GM19099 (cell line): ENCODE results near the gene KCNA5.

Experiments used
- POLR2A ChIP-seq: IDR thresholded peaks from 3 replicates; pipeline ENCODE4 v1.6.1; 2011; ENCODE audit warnings: low read depth; ENCODE audit not compliant: insufficient read length; ENCODE audit errors: extremely low read depth

The KCNA5 gene

DNA sequence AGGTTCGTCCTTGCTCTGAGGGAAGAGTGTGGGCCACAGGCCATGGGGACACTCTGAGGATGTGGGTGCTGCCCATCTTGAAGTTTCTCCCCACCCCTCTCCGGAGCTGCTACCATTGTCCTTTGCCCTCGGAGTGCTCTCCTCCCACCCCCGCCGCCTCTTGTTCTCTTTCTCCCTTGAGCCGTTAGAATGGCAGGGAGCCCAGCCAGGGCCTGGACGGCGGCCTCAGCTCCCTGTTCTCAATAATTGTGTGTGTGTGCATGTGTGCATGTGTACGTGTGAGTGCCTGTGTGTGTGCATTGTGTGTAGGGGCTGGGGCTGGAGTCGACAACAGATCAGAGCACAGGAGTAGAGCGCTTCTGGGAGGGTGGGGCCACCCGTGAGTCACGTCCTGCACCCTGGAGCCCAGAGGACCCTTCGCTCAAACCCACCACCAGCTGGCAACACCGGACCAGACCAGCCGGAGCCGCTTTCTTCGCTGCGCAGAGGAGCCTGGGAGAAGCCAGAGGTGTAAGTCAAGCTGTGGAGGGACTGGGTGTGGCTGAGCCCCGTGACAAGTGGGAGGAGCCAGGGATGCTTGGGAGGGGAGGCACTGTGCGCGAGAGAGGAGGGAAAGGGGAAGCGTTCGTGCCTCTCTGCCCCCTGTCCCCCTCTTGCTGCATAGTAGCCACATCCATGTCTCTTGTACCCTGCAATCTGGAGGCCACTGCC is 25.9 kb upstream of the KCNA5 start:
- TF ChIP-seq POLR2A: no peak

DNA sequence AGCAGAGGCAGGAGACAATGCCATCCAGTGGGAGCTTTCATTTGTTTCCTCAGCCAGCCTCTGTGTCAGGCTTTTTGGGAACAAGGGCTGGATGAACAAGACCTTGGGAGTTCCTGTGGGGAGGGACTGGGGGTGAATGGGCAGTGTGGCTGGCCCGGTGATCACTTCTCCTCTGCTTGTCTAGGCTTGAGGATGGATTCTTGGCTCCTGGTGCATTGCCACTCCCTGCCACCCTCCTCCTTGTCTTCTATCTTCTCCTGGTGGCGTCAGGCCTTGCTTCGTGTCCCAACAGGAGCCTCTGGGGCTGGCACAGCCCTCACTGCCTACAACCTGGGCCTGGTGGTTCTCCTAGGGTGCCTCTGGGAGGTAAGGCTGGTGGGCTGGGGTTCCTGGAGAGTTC is 25.0 kb upstream of the KCNA5 start:
- no peak for TF ChIP-seq POLR2A

DNA sequence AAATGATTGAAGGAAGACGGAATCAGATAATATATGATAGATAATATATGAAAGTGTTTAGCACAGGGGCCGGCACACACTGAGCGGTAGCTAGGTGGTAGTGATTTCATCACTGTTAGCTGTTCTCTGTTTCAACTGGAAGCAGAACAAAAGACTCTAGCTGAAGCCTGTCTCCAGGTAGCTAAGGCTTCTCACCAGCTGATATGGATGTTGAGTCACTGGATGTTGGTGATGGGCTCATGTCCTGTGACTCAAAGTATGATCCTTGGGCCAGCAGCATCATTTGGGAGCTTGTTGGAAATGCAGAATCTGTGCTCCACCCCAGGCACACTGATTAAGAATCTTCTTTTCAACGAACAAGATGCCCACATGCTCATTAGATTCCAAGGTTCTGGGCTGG is 21.7 kb upstream of the KCNA5 start:
- no peak for TF ChIP-seq POLR2A

DNA sequence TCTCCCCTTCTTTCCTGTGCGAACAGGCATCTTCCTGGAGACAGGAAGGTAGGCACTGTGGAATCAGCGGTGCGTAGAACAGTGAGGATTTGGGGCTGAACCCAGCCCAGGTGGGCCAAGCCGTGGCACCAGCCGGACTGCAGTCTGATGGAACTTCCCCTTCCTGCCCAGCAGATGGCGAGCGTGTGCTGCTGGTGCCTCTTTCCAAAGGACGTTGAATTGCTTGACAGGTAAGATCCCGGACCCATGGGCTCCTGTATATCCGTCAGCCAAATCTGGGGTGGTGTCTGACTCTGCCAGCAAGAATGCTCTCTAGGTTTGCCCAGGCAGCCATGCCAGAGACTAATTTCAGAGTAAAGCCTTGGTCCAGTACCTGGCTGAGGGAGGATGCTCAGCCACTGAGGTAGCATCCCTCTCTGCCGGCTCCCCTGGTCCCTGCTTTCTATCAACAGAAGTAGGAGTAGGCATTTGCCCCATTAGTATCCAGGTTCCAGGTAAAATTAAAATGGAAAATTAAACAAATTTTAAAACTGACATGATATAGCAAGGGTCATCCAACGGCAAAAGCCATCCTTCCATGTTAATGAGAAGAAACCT is 21.1 kb upstream of the KCNA5 start:
- no peak for TF ChIP-seq POLR2A

DNA sequence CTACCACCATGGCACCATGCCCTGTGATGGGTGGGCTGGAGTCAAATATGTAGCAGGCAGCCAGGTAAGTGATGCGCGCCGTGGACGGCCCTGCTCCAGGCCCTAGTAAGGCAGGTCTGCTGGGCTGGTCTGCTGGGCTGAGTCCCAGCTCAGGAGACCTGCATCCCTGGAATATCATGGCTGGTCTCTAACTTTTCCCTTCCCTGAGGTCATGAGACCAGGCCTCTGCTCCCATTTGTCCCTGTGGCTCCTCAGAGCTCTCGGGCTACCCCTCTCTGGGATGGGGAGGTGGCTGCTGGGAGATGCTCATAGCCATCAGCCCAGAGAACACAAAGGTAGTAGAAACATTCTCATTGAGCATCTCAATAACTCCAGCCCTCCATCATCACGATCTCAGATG is 19.8 kb upstream of the KCNA5 start:
- no peak for TF ChIP-seq POLR2A

DNA sequence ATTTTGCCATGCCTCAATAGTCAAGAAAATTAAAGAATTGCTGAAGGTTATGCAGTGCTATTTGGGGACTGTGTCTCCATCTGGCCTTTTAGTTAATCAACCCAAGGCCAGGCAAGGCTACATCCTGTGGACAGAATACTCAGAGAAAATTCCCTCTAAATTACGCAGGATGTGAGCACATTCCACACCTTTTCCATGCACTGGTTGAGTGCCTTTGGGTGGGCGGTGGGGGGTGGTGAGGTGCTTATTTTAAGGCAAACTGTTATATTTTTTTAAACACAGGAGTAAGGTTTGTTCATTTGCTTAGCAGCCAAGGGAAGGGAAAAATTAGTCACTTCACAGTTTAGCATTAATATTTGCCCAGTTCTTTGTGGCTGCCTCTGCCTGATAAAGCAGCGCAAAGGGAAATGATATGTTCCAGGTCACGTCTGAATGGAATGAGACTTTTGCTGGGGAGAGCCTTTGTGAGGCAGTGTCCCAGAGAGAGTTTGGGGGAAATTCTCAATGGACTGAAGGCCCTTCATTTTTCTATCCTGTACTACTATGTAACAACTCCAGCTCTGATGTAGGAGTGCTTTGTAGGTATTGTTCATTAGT is 17.2 kb upstream of the KCNA5 start:
- no peak for TF ChIP-seq POLR2A

DNA sequence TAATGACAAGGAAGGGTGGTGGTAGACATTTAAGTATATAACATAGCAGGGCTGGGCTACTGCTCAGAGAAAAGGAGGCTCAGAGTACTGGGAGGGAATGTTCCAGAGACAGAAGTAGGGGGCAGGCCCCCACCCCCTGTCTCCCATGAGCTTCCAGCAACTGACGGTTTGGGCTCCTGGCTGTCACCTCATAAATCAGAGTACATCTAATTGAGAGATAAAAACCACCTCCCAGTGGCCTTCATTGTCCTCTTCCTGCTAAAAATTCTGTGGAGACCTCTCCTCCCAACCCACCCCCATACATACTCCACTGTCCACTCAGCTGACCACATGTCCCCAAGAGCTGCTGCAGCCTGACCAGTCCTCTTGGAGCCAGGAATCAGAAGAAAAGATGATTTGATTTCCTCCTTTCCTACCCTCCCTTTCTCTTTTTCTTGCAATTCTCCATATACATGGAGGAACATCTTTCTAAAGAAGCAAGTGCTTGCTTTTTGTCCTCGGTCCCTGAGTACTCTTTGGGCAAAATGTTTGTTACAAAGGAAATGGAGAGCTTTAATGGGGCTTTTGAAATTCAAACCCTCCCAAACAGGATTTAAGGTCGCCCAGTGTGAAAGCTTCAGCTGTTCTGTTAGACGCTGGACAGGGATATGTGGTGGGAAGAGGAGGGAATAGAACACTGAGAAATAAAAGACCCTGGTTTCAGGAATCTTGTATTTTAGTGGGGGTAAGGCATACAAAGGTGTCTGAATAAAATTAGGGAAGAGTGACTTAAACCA is 16.4 kb upstream of the KCNA5 start:
- TF ChIP-seq POLR2A: no peak

DNA sequence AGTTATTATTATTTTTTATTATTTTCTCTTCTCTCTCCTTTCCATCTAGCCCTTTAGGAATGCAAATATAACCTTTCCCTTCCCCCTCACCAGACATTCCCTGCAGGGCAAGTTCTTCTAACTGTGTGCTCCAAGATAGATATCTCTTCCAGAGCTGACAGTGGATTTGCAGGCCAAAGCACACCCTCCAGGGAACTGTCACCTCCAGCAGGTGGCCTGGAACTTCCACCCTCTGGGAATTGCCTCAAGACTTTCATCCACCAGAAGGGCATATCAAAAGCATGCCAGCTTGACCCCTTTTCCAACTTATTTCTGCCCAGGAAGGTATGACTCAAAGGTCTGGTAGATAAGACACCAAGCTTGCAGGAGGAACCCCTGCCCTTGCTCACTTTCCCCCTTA is 13.6 kb upstream of the KCNA5 start:
- no peak for TF ChIP-seq POLR2A

DNA sequence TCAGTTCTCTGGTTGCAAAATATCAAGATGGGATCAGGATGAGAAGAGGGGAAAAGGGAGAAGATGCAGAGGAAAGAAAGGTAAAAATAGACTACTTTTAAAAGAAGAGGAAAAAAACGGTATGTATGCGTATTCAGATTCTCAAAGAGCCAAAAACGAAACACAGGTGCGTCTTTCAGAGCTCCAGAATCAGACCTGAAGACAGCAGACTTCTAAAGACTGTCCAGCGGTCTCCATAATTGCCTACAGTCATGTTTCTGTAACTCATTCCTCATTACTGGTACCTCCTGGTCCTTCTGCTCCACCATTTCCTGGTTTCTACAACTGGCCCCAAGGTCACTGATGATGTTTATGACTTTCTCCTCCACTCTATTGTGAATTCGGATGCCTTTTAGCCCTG is 12.4 kb upstream of the KCNA5 start:
- no peak for TF ChIP-seq POLR2A

DNA sequence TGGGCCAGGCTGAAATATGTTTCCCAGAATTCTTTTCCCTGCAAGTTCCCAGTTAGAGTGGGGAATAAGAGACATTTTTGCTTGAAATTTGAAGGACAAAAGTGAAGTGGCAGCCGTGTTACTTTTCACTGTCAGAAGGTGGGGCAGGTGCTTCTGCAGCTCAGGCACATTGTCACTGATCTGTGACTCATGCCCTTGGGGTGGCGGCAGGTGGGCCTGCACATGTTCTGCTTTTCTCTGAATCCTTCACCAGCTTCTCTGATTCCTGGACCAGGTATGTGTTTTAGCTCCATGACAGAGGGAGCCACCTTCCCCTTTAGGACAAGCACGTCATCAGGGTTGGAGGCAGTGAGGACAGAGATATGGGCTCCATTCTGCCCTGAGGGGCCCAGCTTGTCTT is 11.7 kb upstream of the KCNA5 start:
- no peak for TF ChIP-seq POLR2A

DNA sequence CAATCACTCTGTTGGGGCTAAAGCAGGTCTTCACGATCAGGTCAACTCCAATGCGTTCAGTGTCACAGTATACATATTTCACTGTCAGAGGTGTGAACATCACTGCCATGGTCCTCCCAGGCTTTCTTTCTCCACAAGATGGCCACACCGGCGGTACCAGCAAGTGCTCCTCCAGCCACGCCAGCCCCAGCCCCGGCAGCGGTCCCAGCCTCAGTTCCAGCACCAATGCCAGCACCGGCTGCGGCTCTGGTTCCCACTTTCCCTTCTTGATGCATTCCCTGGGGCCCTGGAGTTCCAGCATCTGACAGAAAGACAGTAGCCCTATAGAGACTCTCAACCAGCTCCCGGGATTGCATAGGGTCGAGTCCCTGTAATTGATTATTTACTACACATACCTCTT is 10.9 kb upstream of the KCNA5 start:
- TF ChIP-seq POLR2A: no peak

DNA sequence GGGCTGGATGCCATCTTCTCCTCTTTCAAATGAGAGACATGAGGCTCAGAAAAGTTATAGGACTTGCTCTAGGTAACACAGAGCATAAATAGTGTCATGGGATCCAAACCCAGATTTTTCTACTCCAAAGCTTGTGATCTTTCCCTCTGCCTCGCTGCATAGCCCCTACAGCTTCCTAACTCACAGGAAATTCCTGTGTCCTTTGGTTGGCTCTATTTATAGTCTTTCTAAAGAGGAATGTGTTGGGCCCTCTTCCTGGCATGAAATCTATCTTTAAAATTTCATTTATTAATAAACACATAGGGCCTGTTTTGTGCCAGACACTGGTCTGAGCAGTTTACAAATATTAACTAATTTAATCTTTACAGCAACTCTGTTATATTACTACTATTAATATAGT is 9.8 kb upstream of the KCNA5 start:
- TF ChIP-seq POLR2A: no peak

DNA sequence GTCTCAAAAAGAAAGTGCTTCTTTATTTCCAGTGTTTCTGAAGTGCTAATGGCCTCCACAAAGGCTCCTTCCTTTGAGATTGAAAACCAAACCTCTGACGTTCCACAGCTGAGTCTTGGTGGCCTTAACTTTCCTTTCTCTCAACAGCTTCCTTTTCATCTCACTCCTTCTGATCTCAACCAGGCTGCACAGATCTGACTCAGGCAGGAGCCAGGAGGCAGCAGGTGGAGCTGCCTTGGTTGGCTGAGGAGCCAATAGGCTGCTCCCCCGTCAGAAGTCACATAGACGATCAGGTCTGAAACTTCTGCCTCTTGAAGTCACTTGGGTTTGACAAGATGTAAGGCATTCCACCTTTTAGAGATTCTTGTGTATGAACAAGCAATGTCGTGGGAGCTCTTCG is 9.1 kb upstream of the KCNA5 start:
- TF ChIP-seq POLR2A: no peak

DNA sequence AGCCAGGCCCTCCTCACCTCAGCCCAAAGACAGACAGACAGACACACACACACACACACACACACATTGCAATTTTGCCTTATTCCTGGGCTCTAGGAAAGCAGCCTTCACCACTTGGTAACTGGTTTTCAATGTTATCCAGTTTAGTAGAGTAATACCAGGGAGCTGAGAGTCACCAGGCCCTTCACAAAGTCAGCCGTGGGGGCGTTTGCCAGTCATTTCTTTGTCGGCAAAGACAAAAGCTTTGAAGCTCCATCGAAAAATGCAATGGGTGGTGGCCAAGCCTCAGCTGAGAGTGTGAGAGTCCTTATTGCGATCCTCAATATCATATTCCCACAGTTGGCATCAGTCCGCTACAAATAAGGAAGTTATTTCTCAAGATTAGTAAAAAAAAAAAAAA is 8.1 kb upstream of the KCNA5 start:
- TF ChIP-seq POLR2A: no peak

DNA sequence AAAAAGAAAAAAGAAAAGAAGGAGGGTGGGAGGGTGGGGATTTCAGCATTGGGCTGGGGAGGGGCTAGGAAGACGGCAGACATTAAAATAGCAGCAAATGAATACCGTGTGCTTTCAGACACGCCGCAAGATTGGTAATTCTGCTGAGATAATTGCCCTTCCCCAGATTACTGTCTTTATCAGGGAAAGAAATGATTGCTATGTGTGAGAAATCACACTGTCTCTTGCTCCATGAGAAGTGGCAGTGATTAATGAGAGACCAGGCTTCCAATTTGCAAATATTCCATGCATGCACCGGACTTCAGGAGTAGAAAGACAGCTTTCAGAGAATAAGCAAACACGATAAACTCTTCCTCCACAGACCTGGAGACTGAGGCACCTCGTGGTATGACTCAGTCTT is 7.6 kb upstream of the KCNA5 start:
- no peak for TF ChIP-seq POLR2A
